CMK (cell line): Measurements from ENCODE around the gene NOD1.
"Not testable (repeated sequence)": the region's sequence is repeated elsewhere in the genome, so short reads cannot be mapped to it uniquely, and the experiment has no call there.

ENCODE experiments used
- DNase-seq: peaks from one replicate; pipeline ENCODE4 v3.0.0-alpha.2; 2010; ENCODE audit warnings: low read depth

Gene NOD1

GRCh38 chr7:30446266-30446665 lies 32.3 kb downstream of the NOD1 start:
- no peak for DNase-seq

- no peak for DNase-seq
Observed at GRCh38 chr7:30445770-30446169, 32.8 kb downstream of the NOD1 start.

GRCh38 chr7:30437823-30438574 lies 40.6 kb downstream of the NOD1 start:
- DNase-seq: no peak

DNA sequence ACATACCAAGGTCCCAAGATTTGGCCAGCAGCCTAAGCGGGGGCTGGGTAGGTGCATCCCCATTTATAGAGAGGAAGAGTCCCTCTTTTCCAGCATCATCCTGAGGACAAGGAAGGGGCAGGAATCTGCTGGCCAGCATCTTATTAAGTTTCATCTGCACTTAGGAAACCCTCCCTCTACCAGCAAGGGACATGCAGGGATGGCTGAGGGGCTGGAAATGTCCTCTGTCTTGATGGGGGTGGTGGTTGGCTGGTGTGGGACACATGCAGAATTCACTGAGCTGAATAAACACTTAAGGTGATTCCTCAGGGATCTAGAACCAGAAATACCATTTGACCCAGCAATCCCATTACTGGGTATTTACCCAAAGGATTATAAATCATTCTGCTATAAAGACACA lies 42.1 kb downstream of the NOD1 start:
- no peak for DNase-seq

DNA sequence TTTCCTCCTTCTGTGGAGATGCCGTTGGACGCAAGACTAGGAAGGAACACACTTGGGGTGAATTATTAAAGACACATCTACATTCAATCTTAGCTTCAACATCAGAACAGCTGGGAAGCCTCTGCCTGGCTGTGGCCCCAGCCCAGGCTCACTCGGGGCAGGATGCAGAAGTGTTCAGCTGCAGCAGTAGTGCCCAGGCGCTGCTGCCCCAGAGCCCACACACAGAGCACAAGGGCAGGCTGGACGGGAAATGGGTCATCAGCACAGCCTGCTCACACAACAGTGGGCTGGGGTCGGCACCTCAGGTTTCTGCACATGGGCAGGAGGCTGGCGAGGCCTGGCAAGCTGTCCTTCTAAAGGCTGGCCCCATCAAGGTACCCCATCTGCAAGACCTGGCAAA lies 42.5 kb downstream of the NOD1 start:
- no peak for DNase-seq

DNA sequence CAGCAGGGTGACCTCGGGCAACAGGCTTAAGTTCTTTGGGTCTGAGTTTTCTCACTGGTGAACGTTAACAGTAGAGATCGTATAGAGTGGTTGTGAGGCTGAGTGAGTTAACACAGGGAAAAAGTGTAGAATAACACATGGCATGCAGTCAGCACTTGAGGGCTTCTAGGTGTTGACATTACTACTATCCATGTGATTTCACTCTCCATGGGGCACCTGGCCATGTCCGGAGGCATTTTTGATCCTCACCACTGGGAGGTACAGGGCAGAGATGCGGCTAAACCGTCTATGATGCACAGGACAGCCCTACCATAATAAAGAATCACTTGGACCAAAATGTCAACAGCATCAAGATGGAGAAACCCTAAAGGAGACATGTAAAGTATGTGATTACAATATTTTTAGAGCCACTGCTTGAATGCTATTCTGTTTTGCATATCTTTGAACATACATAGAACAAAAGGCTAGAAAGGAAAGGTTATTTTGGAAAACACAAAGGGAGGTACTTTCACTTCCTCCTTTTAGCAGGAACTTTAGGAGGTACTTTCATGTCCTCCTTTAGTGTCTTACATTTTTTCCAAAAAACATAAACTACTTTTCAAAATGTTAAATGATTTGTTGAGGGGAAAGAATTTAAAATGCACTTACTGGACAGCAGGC lies 44.3 kb downstream of the NOD1 start:
- DNase-seq: no peak

DNA sequence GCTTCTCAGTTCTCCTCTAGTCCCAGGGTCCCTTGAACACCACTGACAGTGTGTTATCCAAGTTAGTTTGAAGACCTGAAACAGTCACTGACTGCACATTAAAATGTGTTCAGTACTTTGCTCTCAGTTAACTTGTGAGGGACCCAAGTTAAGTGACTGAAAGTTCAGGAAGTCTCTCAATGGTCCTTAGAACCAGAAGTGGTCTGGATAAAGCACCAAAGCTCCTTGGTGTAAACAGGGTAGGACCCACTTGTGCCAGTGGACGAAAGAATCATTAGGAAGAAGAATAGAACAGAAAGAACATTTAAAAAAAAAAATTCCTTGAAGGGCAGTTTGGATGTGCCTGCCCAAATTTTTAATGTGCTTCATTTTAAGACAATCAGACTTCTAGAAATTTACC lies 45.1 kb downstream of the NOD1 start:
- no peak for DNase-seq

DNA sequence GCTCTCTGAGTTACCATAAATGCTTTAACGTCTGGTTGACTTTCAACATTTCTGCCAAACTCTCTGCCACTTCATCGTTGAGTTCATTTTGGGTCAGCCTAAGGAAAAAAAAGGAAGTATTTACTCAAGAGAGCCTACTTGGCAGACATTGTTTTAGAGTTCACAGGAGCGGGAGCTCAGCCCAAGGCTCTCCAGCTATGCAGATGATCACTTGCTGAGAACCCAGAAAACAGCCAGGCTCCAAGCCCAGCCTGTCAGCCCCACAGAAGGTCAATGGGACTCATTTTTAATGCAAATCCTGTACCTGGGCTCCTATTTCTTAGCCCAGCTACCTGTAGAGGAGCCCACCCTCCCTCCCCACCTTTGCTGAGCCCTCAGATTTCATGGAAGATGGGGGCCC lies 45.5 kb downstream of the NOD1 start:
- no peak for DNase-seq

- no peak for DNase-seq
Observed at GRCh38 chr7:30430777-30431176, 47.8 kb downstream of the NOD1 start.

DNA sequence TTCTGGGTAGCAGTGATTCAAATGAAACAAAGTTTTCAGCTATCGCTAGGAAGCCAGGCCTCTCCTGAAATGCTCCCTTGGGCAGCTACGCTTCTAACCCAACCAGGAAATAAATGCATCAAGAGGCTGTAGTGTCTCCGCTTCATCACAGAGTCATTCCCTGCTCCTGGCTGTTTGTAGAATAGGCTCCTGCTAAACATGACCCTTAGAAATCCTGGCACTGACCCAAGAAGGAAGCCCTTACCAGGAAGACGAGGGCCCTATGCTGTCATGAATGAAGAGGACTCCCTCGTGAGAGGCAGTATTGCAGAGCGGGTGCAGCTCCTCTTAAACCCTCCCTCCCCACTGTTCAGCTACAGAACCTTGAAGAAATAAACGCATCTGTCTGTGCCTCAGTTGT lies 48.3 kb downstream of the NOD1 start:
- no peak for DNase-seq

DNA sequence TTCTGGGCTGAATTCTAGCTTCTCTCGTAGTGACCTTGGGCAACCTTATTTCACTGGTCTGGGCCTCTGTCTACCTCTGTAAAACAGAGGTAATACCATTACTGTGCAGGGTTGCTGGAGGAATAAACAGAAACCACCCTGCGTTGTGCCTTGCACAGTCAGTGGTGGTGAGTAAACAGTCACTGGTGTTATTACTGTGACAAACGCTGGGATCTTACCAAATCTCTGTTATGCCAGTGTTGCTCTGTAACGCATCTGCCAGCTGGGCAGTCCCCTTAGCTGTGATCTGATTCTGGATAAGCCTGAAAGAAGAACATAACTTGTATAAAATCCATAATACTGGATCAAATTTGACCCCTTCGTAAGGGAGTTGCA lies 49.4 kb downstream of the NOD1 start:
- DNase-seq: no peak

GRCh38 chr7:30428246-30429155 lies 50.1 kb downstream of the NOD1 start:
- DNase-seq: no peak

DNA sequence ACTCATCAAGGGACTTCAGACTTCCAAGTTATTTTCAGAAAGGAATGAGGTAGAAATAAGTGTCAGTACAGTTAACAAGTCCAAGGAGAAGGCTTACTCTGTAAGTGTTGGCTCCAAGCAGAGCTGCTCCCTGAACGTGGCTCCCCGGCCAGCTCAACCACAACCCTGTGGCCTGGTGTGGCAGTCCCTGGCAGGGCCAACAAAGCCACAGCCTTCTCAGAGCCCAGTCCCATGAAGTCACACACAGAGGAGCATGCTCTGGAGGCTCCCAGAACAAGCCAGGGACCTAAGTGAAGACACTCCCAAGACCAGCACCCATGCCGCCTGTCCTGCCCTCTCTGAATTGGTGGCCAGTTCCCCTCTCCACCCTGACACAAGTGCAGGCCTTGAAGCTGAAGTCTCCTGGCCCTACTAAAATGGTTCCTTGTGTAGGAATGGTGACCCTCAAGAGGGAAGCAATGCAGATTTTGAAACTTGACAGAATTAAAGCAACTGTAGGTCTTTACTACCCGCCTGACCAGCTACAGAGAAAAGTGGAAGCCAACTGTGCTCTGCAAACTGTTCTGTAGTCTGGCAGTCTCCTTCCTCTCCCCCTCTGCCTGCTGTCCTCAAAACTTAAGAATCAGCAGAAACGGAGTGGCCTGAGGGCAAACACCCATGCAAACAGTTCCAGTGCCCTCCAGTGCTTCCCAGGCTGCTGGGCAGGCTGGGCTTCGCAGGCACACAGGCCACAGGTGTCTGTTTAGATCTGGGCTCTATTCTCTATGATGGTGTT lies 51.1 kb downstream of the NOD1 start:
- DNase-seq: no peak

GRCh38 chr7:30424506-30424905 lies 54.1 kb downstream of the NOD1 start:
- DNase-seq: no peak

GRCh38 chr7:30423788-30424505 lies 54.6 kb downstream of the NOD1 start:
- no peak for DNase-seq

GRCh38 chr7:30422922-30423321 lies 55.7 kb downstream of the NOD1 start:
- no peak for DNase-seq

DNA sequence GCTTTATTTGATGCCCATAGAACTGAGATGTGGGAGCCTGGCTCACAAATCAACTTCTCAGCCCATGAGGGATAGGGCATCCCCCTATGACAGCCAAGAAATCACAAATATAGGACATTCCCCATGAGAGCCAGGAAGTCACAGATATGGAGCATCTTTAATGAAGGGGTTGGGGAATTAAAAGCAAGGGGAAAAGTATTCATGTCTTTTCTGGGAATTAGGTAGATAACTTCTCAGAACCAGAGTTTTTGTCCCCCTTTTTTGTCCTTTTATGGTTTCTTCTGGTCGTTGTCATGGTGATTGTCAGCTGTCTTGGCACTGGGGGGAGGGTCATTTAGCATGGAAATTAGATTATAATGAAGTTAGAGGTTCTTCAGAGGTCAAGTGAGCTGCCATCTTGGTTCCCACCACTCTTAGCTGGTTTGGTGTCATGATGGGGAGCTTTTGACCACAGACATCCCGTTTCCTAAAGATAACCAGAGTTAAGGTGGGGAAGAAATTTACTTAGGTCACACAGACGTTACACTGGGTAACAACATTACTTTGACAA lies 56.9 kb downstream of the NOD1 start:
- DNase-seq: peak; percentile 24

DNA sequence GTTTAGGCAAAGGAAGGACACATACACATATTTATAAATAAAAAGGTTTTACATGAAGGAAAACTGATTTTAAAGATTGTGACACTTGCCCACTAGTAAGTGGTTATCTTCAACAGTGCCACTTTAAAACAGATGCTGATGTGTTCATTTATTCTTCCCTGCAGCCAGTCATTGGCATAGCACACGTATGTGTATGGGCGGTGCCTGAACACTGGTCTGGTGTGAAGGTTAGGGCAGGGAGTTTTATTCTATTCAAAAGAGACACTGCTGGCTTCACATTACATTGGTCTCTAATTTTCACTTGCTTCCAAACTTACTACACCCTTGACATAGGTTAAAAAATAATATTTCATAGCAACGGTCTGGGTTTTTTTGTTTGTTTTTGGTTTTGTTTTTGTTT lies 57.9 kb downstream of the NOD1 start:
- DNase-seq: no peak

- not testable (repeated sequence) for DNase-seq
Observed at GRCh38 chr7:30420080-30420479, 58.5 kb downstream of the NOD1 start.

DNA sequence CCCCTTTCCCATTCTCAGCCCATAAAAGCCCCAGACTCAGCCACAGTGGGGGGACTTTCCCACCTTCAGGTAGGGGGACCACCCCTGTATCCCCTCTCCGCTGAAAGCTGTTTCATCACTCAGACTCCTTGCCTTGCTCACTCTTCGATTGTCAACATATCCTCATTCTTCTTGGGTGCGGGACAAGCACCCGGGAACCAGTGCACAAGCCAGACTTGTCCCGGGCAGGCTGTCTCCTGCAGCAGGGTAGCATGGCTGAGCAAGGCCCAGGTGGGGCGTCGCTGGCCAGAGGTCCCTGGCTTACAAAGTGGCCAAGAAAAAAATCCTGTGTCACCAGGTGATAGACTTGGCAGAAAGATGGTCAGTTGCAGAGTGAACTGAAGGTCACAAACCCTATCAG lies 64.7 kb downstream of the NOD1 start:
- DNase-seq: no peak
